Hindlimb muscle (tissue), 1 donor: ENCODE measurements around the gene VDR. TPM values are rescaled to one million over a fixed set of nuclear protein-coding genes. Genes with fewer than 3 reads are reported as not detected.
"Not testable (repeated sequence)": the region's sequence is repeated elsewhere in the genome, so short reads cannot be mapped to it uniquely, and the experiment has no call there.

Experiments
- DNase-seq: peaks from one replicate; pipeline ENCODE4 v3.0.0-alpha.2; 2013
- polyA plus RNA-seq: library from polyadenylated mRNA; unstranded; fragments of 120-200 nt; gene quantifications from one replicate; pipeline ENCODE4 v1.2.1, GENCODE V29; 2013; ENCODE audit not compliant: insufficient read length

Gene VDR
- polyA plus RNA-seq, 1 donor: 0.75 TPM

- DNase-seq: peak; percentile 85
These were observed 93.0 kb downstream of the VDR start for GRCh38 chr12:47811581-47812484.

GRCh38 chr12:47811072-47811396 lies 93.8 kb downstream of the VDR start:
- DNase-seq: no peak

GRCh38 chr12:47809518-47809917 lies 95.3 kb downstream of the VDR start:
- not testable (repeated sequence) for DNase-seq

- no peak for DNase-seq
These were observed 96.0 kb downstream of the VDR start for GRCh38 chr12:47808574-47809365.

GRCh38 chr12:47808050-47808449 lies 96.7 kb downstream of the VDR start:
- peak; percentile 45 for DNase-seq

GRCh38 chr12:47807338-47807737 lies 97.5 kb downstream of the VDR start:
- no peak for DNase-seq

- DNase-seq: no peak
These were observed 99.4 kb downstream of the VDR start for GRCh38 chr12:47805417-47805816.

- no peak for DNase-seq
These were observed 100.6 kb downstream of the VDR start for GRCh38 chr12:47804171-47804570.

GRCh38 chr12:47803191-47803875 lies 101.5 kb downstream of the VDR start:
- DNase-seq: no peak

GRCh38 chr12:47802312-47802711 lies 102.5 kb downstream of the VDR start:
- DNase-seq: no peak

GRCh38 chr12:47801904-47802246 lies 102.9 kb downstream of the VDR start:
- no peak for DNase-seq

GRCh38 chr12:47801170-47801903 lies 103.5 kb downstream of the VDR start:
- no peak for DNase-seq

- no peak for DNase-seq
These were observed 104.2 kb downstream of the VDR start for GRCh38 chr12:47800582-47800981.

GRCh38 chr12:47799357-47799955 lies 105.3 kb downstream of the VDR start:
- DNase-seq: no peak

- DNase-seq: no peak
These were observed 106.3 kb downstream of the VDR start for GRCh38 chr12:47798382-47798948.

GRCh38 chr12:47797441-47797840 lies 107.4 kb downstream of the VDR start:
- DNase-seq: no peak

GRCh38 chr12:47795814-47796411 lies 108.9 kb downstream of the VDR start:
- DNase-seq: no peak

- DNase-seq: no peak
These were observed 109.5 kb downstream of the VDR start for GRCh38 chr12:47795121-47795813.

- no peak for DNase-seq
These were observed 110.1 kb downstream of the VDR start for GRCh38 chr12:47794679-47795078.

GRCh38 chr12:47793015-47793681 lies 111.6 kb downstream of the VDR start:
- DNase-seq: no peak
